Mucosa of rectum (tissue), 2 donors: ENCODE results near the gene SLC24A4.

ENCODE experiments used
- H3K27ac ChIP-seq, 2 donors: one replicate each; pipeline ENCODE4 v1.7.0; 2013; ENCODE audit warnings: inconsistent platforms in 2 of 2, low read depth in 2 of 2, low read length in 2 of 2
- H3K27me3 ChIP-seq, 2 donors: one replicate each; pipeline ENCODE4 v1.7.0; 2013; ENCODE audit warnings: low read length in 2 of 2; ENCODE audit not compliant: control insufficient read depth in 2 of 2, insufficient read depth in 2 of 2
- H3K36me3 ChIP-seq, 2 donors: one replicate each; pipeline ENCODE4 v1.7.0; 2013; ENCODE audit warnings: low read length in 2 of 2; ENCODE audit not compliant: control insufficient read depth in 2 of 2, insufficient read depth in 2 of 2
- H3K4me1 ChIP-seq, 2 donors: one replicate each; pipeline ENCODE4 v1.7.0; 2013; ENCODE audit warnings: low read length in 2 of 2, mild to moderate bottlenecking in 1 of 2; ENCODE audit not compliant: control insufficient read depth in 2 of 2, insufficient read depth in 2 of 2
- H3K4me3 ChIP-seq, 2 donors: one replicate each; pipeline ENCODE4 v1.7.0; 2013; ENCODE audit warnings: low read length in 2 of 2
- H3K9ac ChIP-seq, 2 donors: one replicate each; pipeline ENCODE4 v1.7.0; 2013; ENCODE audit warnings: low read length in 2 of 2, low read depth in 1 of 2, mild to moderate bottlenecking in 1 of 2
- H3K9me3 ChIP-seq, 2 donors: one replicate each; pipeline ENCODE4 v1.7.0; 2013; ENCODE audit warnings: low read length in 2 of 2; ENCODE audit not compliant: control insufficient read depth in 2 of 2
- donor health status: healthy.
- donor health status: Normal muscosa, but diverticular disease.

The SLC24A4 gene

GRCh38 chr14:92411135-92411534 lies 88.2 kb downstream of the SLC24A4 start:
- H3K4me3 ChIP-seq, result no peak overlapping the region
- H3K4me1 ChIP-seq, result peaks cover 5 to 7% of the 10 kb centered on the region in 2 donors

GRCh38 chr14:92411941-92412340 lies 89.0 kb downstream of the SLC24A4 start:
- H3K36me3 ChIP-seq, result no peaks in the 10 kb centered on the region
- H3K4me1 ChIP-seq, result peaks cover 5 to 7% of the 10 kb centered on the region in 2 donors
- no peak overlapping the region for H3K9ac ChIP-seq
- H3K9me3 ChIP-seq, result no peaks in the 10 kb centered on the region
- H3K4me3 ChIP-seq, result no peak overlapping the region
- H3K27ac ChIP-seq, result no peak overlapping the region
- H3K27me3 ChIP-seq, result no peaks in the 10 kb centered on the region

More at GRCh38 chr14:92411135-92411534, 88.2 kb downstream of the SLC24A4 start:
- H3K27ac ChIP-seq, result no peak overlapping the region
- no peaks in the 10 kb centered on the region for H3K36me3 ChIP-seq
- H3K27me3 ChIP-seq, result no peaks in the 10 kb centered on the region
- H3K9me3 ChIP-seq, result no peaks in the 10 kb centered on the region
- H3K9ac ChIP-seq, result no peak overlapping the region

- Histone ChIP-seq H3K27ac (no peak overlapping the region), H3K9me3 (no peaks in the 10 kb centered on the region), H3K9ac (no peak overlapping the region), H3K4me1 (peaks cover 5 to 7% of the 10 kb centered on the region in 2 donors), H3K4me3 (no peak overlapping the region), H3K36me3 (no peaks in the 10 kb centered on the region), H3K27me3 (no peaks in the 10 kb centered on the region)
Observed at GRCh38 chr14:92412912-92413311, 89.9 kb downstream of the SLC24A4 start.

GRCh38 chr14:92413379-92413778 lies 90.4 kb downstream of the SLC24A4 start:
- Histone ChIP-seq H3K4me1 (peaks cover 5 to 7% of the 10 kb centered on the region in 2 donors), H3K27me3 (no peaks in the 10 kb centered on the region), H3K9me3 (no peaks in the 10 kb centered on the region), H3K9ac (no peak overlapping the region), H3K36me3 (no peaks in the 10 kb centered on the region), H3K27ac (no peak overlapping the region), H3K4me3 (no peak overlapping the region)

GRCh38 chr14:92414690-92415445 lies 91.9 kb downstream of the SLC24A4 start:
- Histone ChIP-seq H3K36me3 (no peaks in the 10 kb centered on the region), H3K9me3 (no peaks in the 10 kb centered on the region), H3K9ac (no peak overlapping the region), H3K4me3 (no peak overlapping the region), H3K27ac (no peak overlapping the region), H3K4me1 (no peaks in the 10 kb centered on the region), H3K27me3 (no peaks in the 10 kb centered on the region)

- no peak overlapping the region for H3K4me3 ChIP-seq
- H3K4me1 ChIP-seq, result no peaks in the 10 kb centered on the region
- H3K27me3 ChIP-seq, result no peaks in the 10 kb centered on the region
- H3K9me3 ChIP-seq, result no peaks in the 10 kb centered on the region
- H3K36me3 ChIP-seq, result no peaks in the 10 kb centered on the region
- no peak overlapping the region for H3K27ac ChIP-seq
- no peak overlapping the region for H3K9ac ChIP-seq
Observed at GRCh38 chr14:92415969-92416368, 93.0 kb downstream of the SLC24A4 start.

- no peaks in the 10 kb centered on the region for H3K27me3 ChIP-seq
- H3K9me3 ChIP-seq, result no peaks in the 10 kb centered on the region
Observed at GRCh38 chr14:92416544-92416943, 93.6 kb downstream of the SLC24A4 start.

GRCh38 chr14:92417759-92418158 lies 94.8 kb downstream of the SLC24A4 start:
- H3K9ac ChIP-seq, result no peak overlapping the region
- H3K4me3 ChIP-seq, result no peak overlapping the region
- H3K27ac ChIP-seq, result no peak overlapping the region
- H3K36me3 ChIP-seq, result no peaks in the 10 kb centered on the region
- H3K27me3 ChIP-seq, result no peaks in the 10 kb centered on the region
- no peaks in the 10 kb centered on the region for H3K9me3 ChIP-seq
- no peaks in the 10 kb centered on the region for H3K4me1 ChIP-seq

More at GRCh38 chr14:92416544-92416943, 93.6 kb downstream of the SLC24A4 start:
- Histone ChIP-seq H3K4me1 (no peaks in the 10 kb centered on the region), H3K36me3 (no peaks in the 10 kb centered on the region), H3K9ac (no peak overlapping the region), H3K4me3 (no peak overlapping the region), H3K27ac (no peak overlapping the region)

GRCh38 chr14:92421751-92422150 lies 98.8 kb downstream of the SLC24A4 start:
- no peak overlapping the region for H3K27ac ChIP-seq

GRCh38 chr14:92425101-92425500 lies 102.1 kb downstream of the SLC24A4 start:
- Histone ChIP-seq H3K4me1 (no peaks in the 10 kb centered on the region), H3K27ac (no peak overlapping the region), H3K9me3 (peaks cover 0 to 2% of the 10 kb centered on the region in 2 donors)

More at GRCh38 chr14:92421751-92422150, 98.8 kb downstream of the SLC24A4 start:
- Histone ChIP-seq H3K9me3 (no peaks in the 10 kb centered on the region), H3K27me3 (no peaks in the 10 kb centered on the region), H3K36me3 (no peaks in the 10 kb centered on the region), H3K9ac (no peak overlapping the region), H3K4me1 (no peaks in the 10 kb centered on the region), H3K4me3 (no peak overlapping the region)

More at GRCh38 chr14:92425101-92425500, 102.1 kb downstream of the SLC24A4 start:
- no peak overlapping the region for H3K4me3 ChIP-seq
- H3K27me3 ChIP-seq, result no peaks in the 10 kb centered on the region
- no peaks in the 10 kb centered on the region for H3K36me3 ChIP-seq
- H3K9ac ChIP-seq, result no peak overlapping the region
